ENCODE results near the gene TMPRSS11A.

GRCh38 chr4:67873116-67873515, 90.2 kb downstream of the TMPRSS11A start:
- TF ChIP-seq POLR2A (IDR thresholded peaks at IDR 0.05) (no peak), CTCF (IDR thresholded peaks at IDR 0.05) (no peak), EP300 (IDR thresholded peaks at IDR 0.05) (no peak)
